RWPE1 (cell line): ENCODE results near the gene MRPL16.
"Not testable (repeated sequence)": the region's sequence is repeated elsewhere in the genome, so short reads cannot be mapped to it uniquely, and the experiment has no call there.

Experiments used
- CTCF ChIA-PET: fragments of 350-600 bp; sonication (Branson Sonifier 250); formaldehyde crosslinking; extraction: SDS; loops from one replicate; lab custom pipeline; 2021; lab: Yijun Ruan, JAX
- POLR2A ChIA-PET: fragments of 400-600 bp; formaldehyde crosslinking; extraction: SDS; loops from one replicate; lab custom pipeline; 2020; ENCODE audit warnings: antibody characterized with exemption; ENCODE audit not compliant: low non-redundant PET; lab: Yijun Ruan, JAX
- DNase-seq: peaks from one replicate; pipeline ENCODE4 v3.0.0; 2012; ENCODE audit warnings: low spot score
- H3K27ac ChIP-seq: fragments of 450-650 bp; 2 replicates; pipeline ENCODE4 v1.5.1; 2017
- TF ChIP-seq, protein P1 (sequence below): fragments of 450-650 bp; conservative IDR thresholded peaks from 2 replicates; pipeline ENCODE4 v1.5.1; 2017; ENCODE audit warnings: low read depth, mild to moderate bottlenecking

The MRPL16 gene

GRCh38 chr11:59833602-59834001, 23.0 kb upstream of the MRPL16 start:
- no peak for DNase-seq
- H3K27ac ChIP-seq: no peak overlapping the region
- ChIA-PET CTCF (no interaction called here), POLR2A (no interaction called here)
- TF ChIP-seq, protein P1, sequence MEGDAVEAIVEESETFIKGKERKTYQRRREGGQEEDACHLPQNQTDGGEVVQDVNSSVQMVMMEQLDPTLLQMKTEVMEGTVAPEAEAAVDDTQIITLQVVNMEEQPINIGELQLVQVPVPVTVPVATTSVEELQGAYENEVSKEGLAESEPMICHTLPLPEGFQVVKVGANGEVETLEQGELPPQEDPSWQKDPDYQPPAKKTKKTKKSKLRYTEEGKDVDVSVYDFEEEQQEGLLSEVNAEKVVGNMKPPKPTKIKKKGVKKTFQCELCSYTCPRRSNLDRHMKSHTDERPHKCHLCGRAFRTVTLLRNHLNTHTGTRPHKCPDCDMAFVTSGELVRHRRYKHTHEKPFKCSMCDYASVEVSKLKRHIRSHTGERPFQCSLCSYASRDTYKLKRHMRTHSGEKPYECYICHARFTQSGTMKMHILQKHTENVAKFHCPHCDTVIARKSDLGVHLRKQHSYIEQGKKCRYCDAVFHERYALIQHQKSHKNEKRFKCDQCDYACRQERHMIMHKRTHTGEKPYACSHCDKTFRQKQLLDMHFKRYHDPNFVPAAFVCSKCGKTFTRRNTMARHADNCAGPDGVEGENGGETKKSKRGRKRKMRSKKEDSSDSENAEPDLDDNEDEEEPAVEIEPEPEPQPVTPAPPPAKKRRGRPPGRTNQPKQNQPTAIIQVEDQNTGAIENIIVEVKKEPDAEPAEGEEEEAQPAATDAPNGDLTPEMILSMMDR: no peak

GRCh38 chr11:59829358-59829757, 18.8 kb upstream of the MRPL16 start:
- CTCF ChIA-PET: no interaction called here
- POLR2A ChIA-PET: no interaction called here
- DNase-seq: no peak

DNA sequence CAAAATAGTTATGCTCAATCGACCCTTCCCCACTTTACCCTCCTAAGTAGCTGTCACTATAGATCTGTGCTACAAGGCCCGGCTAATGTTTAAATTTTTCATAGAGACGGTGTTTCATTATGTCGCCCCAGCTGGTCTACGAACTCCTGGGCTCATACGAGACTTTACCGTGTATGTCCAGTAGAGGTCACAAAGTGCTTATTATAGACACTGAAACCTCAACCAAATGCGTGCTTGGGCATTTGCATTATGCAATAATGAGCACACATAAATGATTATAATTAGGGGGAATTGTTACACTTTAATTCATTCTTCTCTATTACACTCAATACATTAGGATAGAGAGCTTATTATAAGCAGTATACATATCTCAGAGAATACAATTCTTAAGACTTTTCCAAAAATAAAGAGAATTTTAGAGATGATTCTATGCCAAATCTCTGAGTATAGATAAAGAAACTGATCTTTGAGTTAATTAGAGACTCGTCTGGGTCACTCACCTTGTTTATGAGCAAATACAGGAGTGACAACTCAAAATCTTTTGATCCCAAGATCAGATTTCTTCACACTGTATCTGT, 12.5 kb upstream of the MRPL16 start:
- ChIA-PET CTCF (interaction anchor here (0.5 to 1.0 kb wide), 6 partner anchors 23 to 620 kb away, joined by 3 to 7 read pairs (median 4); no protein-coding TSS in a partner anchor), POLR2A (no interaction called here)
- TF ChIP-seq, protein P1: peak; percentile 72
- peak; percentile 56 for DNase-seq
- H3K27ac ChIP-seq: no peak overlapping the region

More at GRCh38 chr11:59829358-59829757, 18.8 kb upstream of the MRPL16 start:
- H3K27ac ChIP-seq: no peak overlapping the region
- TF ChIP-seq, protein P1: no peak

DNA sequence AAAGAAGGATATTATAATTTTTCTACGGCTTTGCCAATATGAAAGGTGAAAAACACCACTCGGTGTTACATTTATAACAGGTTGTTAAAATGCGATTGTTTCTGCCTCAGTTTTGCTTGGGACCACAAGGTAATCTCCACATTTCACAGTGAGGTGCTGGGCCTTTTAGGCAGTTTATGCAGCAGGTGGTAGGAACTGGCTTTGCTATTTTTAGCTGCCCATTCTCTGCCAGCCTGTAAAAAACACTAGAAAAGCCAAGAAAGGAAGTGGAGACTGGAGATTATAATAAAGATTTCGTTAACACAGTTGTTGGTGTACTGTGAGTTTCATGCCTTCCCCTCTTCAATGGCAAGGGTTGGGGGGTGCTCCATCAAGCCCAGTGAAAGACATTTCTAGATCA, 8.0 kb upstream of the MRPL16 start:
- ChIA-PET POLR2A (no interaction called here), CTCF (no interaction called here)
- TF ChIP-seq, protein P1: no peak
- DNase-seq: no peak
- H3K27ac ChIP-seq: no peak overlapping the region

DNA sequence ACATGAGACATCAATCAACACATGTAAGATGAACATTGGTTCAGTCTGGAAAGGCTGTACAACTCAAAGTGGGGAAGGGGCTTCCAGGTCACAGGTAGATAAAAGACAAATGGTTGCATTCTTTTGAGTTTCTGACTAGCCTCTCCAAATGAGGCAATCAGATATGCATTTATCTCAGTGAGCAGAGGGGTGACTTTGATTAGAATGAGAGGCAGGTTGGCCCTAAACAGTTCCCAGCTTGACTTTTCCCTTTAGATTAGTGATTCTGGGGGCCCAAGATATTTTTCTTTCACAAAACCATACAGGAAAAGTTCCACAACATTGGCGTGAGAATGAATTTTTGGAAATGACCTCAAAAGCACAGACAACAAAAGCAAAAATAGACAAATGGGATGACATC, 5.9 kb upstream of the MRPL16 start:
- POLR2A ChIA-PET, H3K27ac ChIP-seq, DNase-seq: not testable (repeated sequence)
- CTCF ChIA-PET: interaction anchor here (1.3 kb wide), 1 partner anchor 102 kb away, joined by 5 read pairs; no protein-coding TSS in a partner anchor

DNA sequence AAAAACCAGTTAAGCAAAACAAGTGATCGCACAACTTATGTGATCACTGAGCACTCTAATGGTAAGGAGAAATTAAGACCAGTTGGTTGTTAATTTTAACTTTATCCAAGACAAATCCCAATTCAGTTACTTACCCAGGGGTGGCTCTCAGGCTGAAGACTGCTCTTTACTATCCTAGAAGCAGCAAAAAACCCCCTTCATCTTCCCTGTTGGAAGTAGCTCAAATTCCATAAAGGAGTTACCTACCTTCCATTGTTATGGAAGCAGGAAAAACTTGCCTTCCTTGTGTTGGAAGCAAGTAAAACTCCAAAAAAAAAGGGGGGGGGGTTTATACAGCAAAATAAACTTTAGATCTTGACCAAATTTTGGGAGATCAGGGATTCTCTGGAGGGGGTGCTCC, 5.2 kb upstream of the MRPL16 start:
- ChIA-PET POLR2A (no interaction called here), CTCF (no interaction called here)
- DNase-seq: no peak
- TF ChIP-seq, protein P1: no peak
- no peak overlapping the region for H3K27ac ChIP-seq

GRCh38 chr11:59814021-59814420, 3.4 kb upstream of the MRPL16 start:
- ChIA-PET POLR2A (no interaction called here), CTCF (no interaction called here)
- H3K27ac ChIP-seq: no peak overlapping the region
- DNase-seq: no peak
- TF ChIP-seq, protein P1: no peak
